GM12878 (cell line): ENCODE measurements around the gene CCR8. TPM values are rescaled to one million over a fixed set of nuclear protein-coding genes. Genes with fewer than 3 reads are reported as not detected.

Source experiments
- ATAC-seq: fragments of 200-7000 bp; cut with Tn5 transposase; 3 replicates; pipeline ENCODE4 v1.9.1; 2020; ENCODE audit warnings: mild to moderate bottlenecking, moderate library complexity
- BruUV-seq: library from RNA; stranded (reverse); fragments of 400-500 nt; replicated peaks from 2 replicates; lab custom pipeline; 2021; lab: Mats Ljungman, UMichigan
- CTCF ChIA-PET: fragments of 300-600 bp; sonication (Branson Sonifier 250); formaldehyde crosslinking; extraction: SDS; loops from one replicate; lab custom pipeline; 2021; ENCODE audit warnings: inconsistent platforms; lab: Yijun Ruan, JAX
- POLR2A ChIA-PET: fragments of 350-600 bp; formaldehyde crosslinking; extraction: SDS; loops from one replicate; lab custom pipeline; 2021; ENCODE audit warnings: inconsistent platforms; lab: Charles Lee
- RAD21 ChIA-PET: fragments of 300-600 bp; sonication (Branson Sonifier 250); formaldehyde crosslinking; loops from one replicate; lab custom pipeline; 2023; ENCODE audit warnings: antibody characterized with exemption; ENCODE audit not compliant: unreplicated experiment; lab: Charles Lee
- SMC1A ChIA-PET: fragments of 300-600 bp; sonication (Branson Sonifier 250); formaldehyde crosslinking; loops from one replicate; lab custom pipeline; 2023; ENCODE audit not compliant: unreplicated experiment, uncharacterized antibody; lab: Charles Lee
- DNase-seq: peaks from one replicate; pipeline ENCODE4 v3.0.0-alpha.2; 2011; ENCODE audit warnings: low read depth, low spot score
- FAIRE-seq: peaks from 3 replicates; lab custom pipeline; 2011; peaks lifted over from hg19 to GRCh38; lab: Jason Lieb, UNC
- H2AFZ ChIP-seq: 2 replicates; pipeline ENCODE4 v1.6.0; 2011; ENCODE audit warnings: low read depth, low read length, control low read depth; ENCODE audit not compliant: control insufficient read depth
- H3K27ac ChIP-seq: 2 replicates; pipeline ENCODE4 v1.5.1; 2011; ENCODE audit warnings: control low read depth; ENCODE audit not compliant: control insufficient read depth, insufficient read depth
- H3K27me3 ChIP-seq, 2 experiments: replicated peaks in 1 of 2; 2 replicates each; pipeline versions ENCODE4 v1.6.0 to v1.6.1; 2011; ENCODE audit warnings: low read length in 1 of 2; ENCODE audit not compliant: control insufficient read depth in 2 of 2, insufficient read depth in 2 of 2
- H3K36me3 ChIP-seq, 2 experiments: 2 replicates each; pipeline ENCODE4 v1.5.1; 2011; ENCODE audit warnings: low read length in 1 of 2; ENCODE audit not compliant: control insufficient read depth in 2 of 2, insufficient read depth in 2 of 2
- H3K4me1 ChIP-seq: 2 replicates; pipeline ENCODE4 v1.6.1; 2011; ENCODE audit warnings: mild to moderate bottlenecking, low read length, moderate library complexity, mixed read lengths; ENCODE audit not compliant: control insufficient read depth, insufficient read depth
- H3K4me2 ChIP-seq: 2 replicates; pipeline ENCODE4 v1.6.0; 2011; ENCODE audit warnings: control low read depth; ENCODE audit not compliant: control insufficient read depth, insufficient read depth
- H3K4me3 ChIP-seq: fragments of 200-600 bp; sonication (generic); 2 replicates; pipeline ENCODE4 v1.5.1; 2016
- H3K79me2 ChIP-seq: 2 replicates; pipeline ENCODE4 v1.6.0; 2011; ENCODE audit warnings: low read length; ENCODE audit not compliant: control insufficient read depth, insufficient read depth
- H3K9ac ChIP-seq: 2 replicates; pipeline ENCODE4 v1.8.0; 2011; ENCODE audit warnings: low read length, control low read depth, mixed read lengths; ENCODE audit not compliant: control insufficient read depth, insufficient read depth
- H3K9me3 ChIP-seq: replicated peaks from 3 replicates; pipeline ENCODE4 v1.5.1; 2011; ENCODE audit warnings: mild to moderate bottlenecking, low read length; ENCODE audit not compliant: control insufficient read depth, insufficient read depth
- H4K20me1 ChIP-seq: 2 replicates; pipeline ENCODE4 v1.6.0; 2011; ENCODE audit not compliant: control insufficient read depth, insufficient read depth
- HDAC6 ChIP-seq: fragments of 200-600 bp; sonication (generic); IDR thresholded peaks from one replicate; pipeline ENCODE4 v1.8.0; 2017; ENCODE audit warnings: antibody characterized with exemption; ENCODE audit not compliant: unreplicated experiment
- HDGF ChIP-seq: fragments of 450-650 bp; IDR thresholded peaks from 2 replicates; pipeline ENCODE4 v1.6.1; 2016; ENCODE audit warnings: antibody characterized with exemption
- KAT2A ChIP-seq: conservative IDR thresholded peaks from 2 replicates; pipeline ENCODE4 v1.6.1; 2011; ENCODE audit warnings: low read depth, low read length; ENCODE audit not compliant: control insufficient read depth
- PML ChIP-seq: IDR thresholded peaks from 2 replicates; pipeline ENCODE4 v1.6.1; 2012; ENCODE audit warnings: low read length, inconsistent platforms
- POLR2AphosphoS2 ChIP-seq: IDR thresholded peaks from 2 replicates; pipeline ENCODE4 v1.6.1; 2011; ENCODE audit warnings: low read depth, mild to moderate bottlenecking, low read length, improper control_type of control experiment, moderate library complexity
- SMARCA5 ChIP-seq: fragments of 450-650 bp; IDR thresholded peaks from 2 replicates; pipeline ENCODE4 v1.6.1; 2017; ENCODE audit warnings: mild to moderate bottlenecking
- STAT1 ChIP-seq: fragments of 450-650 bp; conservative IDR thresholded peaks from 2 replicates; pipeline ENCODE4 v1.6.1; 2014; ENCODE audit warnings: antibody characterized with exemption, mild to moderate bottlenecking
- WGBS: methylation state at CpG from one replicate; pipeline ENCODE4 v1.1.6; 2016; ENCODE audit warnings: low lambda C conversion rate; ENCODE audit not compliant: insufficient replicate concordance, insufficient coverage; ENCODE audit errors: missing lambda C conversion rate; 5-methylcytosine and 5-hydroxymethylcytosine counted together
- in situ Hi-C: fragments of 300-500 bp; cut with MboI; formaldehyde crosslinking; loops from 9 replicates; pipeline ENCODE4 v1.14.3; 2018; ENCODE audit warnings: mixed read lengths
- intact Hi-C: fragments of 100-400 bp; cut with micrococcal nuclease; formaldehyde crosslinking; loops from one replicate; pipeline ENCODE4 v1.14.2; 2022; ENCODE audit not compliant: unreplicated experiment
- polyA plus RNA-seq, 11 experiments: library from polyadenylated mRNA; depleted of rRNA in 4 of 11; unstranded in 6 of 11; stranded (reverse) in 5 of 11; fragments of >200 nt; fragmentation: Nextera tagmentation in 4 of 11; fragmentation: Illumina TruSeq in 1 of 11; extraction: Ambion mirVana in 4 of 11; extraction: Trizol in 1 of 11; gene quantifications; 1 replicate in 1 of 11; 2 replicates in 10 of 11; pipeline versions ENCODE4 v1.2.1 to v1.2.3, GENCODE V29; 2011 to 2016; ENCODE audit warnings: inconsistent platforms in 2 of 11, missing spikeins in 2 of 11, low read depth in 1 of 11
- total RNA-seq, 4 experiments: library from RNA; depleted of rRNA in 3 of 4; stranded (reverse); fragments of >200 nt in 3 of 4; fragmentation: Illumina TruSeq in 1 of 4; extraction: Trizol in 1 of 4; gene quantifications; 2 replicates each; pipeline versions ENCODE4 v1.2.1 to v1.2.3, GENCODE V29; 2013 to 2021

The CCR8 gene
- total and polyA plus RNA-seq, 10 of the 15 experiments (the other 5 are each of a cell fraction or from before 2014, with no cell fraction given) = 5.2 to 28.8 (median 15.6) TPM

DNA sequence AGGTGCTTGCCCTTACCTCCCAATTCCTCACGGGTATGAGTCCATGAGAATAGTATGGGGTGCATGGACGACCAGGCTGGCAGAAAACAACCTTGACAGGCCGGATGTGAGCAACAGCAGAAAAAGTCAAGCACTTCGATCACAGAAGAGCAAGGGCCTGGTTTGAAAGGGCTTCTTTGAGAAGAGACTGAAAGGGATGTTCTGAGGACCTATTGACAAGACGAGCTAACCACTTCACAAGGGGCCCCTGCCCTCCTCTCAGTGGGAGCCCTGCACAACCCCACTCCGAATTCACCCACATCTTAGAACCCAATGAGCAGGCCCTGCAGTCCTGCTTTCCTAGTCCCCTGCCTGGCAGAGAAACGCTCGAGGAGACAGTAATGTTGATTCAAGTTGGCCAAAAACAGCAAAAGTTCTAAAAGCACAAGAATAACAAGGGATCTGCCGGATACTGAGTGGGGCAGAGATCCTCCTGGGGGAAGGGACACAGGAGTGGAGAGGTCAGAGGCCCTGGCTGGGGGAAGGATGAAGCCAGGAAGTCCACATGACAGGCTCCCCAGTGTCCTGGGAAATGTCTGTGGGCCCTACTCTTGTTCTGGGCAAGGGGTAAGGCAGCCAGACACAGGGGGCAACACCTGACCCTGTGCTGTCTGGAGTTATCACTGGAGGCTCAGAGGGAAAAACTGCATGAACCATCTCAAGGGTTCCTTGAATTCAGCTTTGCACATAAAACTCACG is 34.9 kb upstream of the CCR8 start:
- Histone ChIP-seq H2AFZ (no peak overlapping the region), H3K4me2 (peak overlapping the region; percentile 14; the same call in 1 of the 2 replicates), H3K4me3 (no peak overlapping the region), H3K9ac (peak overlapping the region; percentile 12; the same call in 1 of the 2 replicates), H3K36me3 (no peaks in the 10 kb centered on the region), H3K9me3 (peaks cover 7% of the 10 kb centered on the region), H4K20me1 (no peaks in the 10 kb centered on the region), H3K4me1 (peaks cover 36% of the 10 kb centered on the region), H3K79me2 (no peaks in the 10 kb centered on the region), H3K27me3 (no peaks in the 10 kb centered on the region), H3K27ac (peak overlapping the region; percentile 87)
- BruUV-seq = TSS peak; percentile 91
- FAIRE-seq (no peak), ATAC-seq (no peak), DNase-seq (no peak)
- SMC1A ChIA-PET = interaction anchor here (0.7 to 20.6 kb wide), 18 partner anchors 10 to 167 kb away, joined by 3 to 648 read pairs (median 5); partner anchors contain the start of genes CX3CR1 and XIRP1
- RAD21 ChIA-PET = interaction anchor here (0.8 to 12.6 kb wide), 18 partner anchors 8 to 295 kb away, joined by 3 to 456 read pairs (median 4); partner anchors contain the start of genes CCR8 and XIRP1
- intact Hi-C loops = loop anchor here (1.0 kb wide), 2 partner anchors 34 to 84 kb away; no protein-coding TSS in a partner anchor
- in situ Hi-C loops = loop anchor here (5.0 kb wide), 1 partner anchor 88 kb away; the partner anchor contains the start of gene SLC25A38
- CTCF ChIA-PET = interaction anchor here (0.7 to 15.1 kb wide), 20 partner anchors 8 to 193 kb away, joined by 3 to 756 read pairs (median 5); partner anchors contain the start of genes CX3CR1 and XIRP1
- POLR2A ChIA-PET = interaction anchor here (0.5 to 2.6 kb wide), 9 partner anchors 24 to 145 kb away, joined by 3 to 11 read pairs (median 4); partner anchors contain the start of gene CCR8
- TF ChIP-seq HDGF (peak; percentile 32; the same call in 1 of the 2 replicates), KAT2A (no peak), STAT1 (0 out of 2 replicates have a peak, but pooled peaks have one; percentile 61), HDAC6 (no peak), POLR2AphosphoS2 (no peak), PML (no peak), SMARCA5 (peak; percentile 73)
- 56% methylated on average over 10 of the region's 10 CpGs for WGBS
